Measurements from ENCODE around the gene ACTA2.

ACTA2 gene

DNA sequence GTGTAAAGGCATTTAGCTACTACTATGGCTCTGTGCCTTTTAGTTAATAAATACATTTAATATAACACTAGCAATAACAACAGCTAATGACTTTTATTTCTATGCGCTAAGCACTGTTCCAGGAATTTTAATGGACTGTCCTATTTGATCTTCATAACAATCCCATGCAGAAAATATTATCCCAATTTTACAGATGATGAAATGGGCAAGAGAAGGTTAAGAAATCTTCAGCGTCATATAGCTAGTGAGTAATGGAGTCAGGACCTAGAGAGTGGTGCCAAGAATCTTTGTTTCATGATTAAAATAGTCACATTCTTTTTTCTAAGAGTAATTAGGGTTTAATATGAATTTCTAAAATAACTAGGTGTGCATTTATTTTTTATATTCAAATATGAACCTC, 32.4 kb downstream of the ACTA2 start:
- no peak for DNase-seq (ENCODE audit: low spot score)

GRCh38 chr10:88919041-88919440, 33.5 kb downstream of the ACTA2 start:
- DNase-seq (ENCODE audit: low spot score): no peak

- no peak for DNase-seq (ENCODE audit: low spot score)
Measured at GRCh38 chr10:88918191-88918905, 34.2 kb downstream of the ACTA2 start.

GRCh38 chr10:88916986-88917385, 35.6 kb downstream of the ACTA2 start:
- DNase-seq (ENCODE audit: low spot score): no peak

GRCh38 chr10:88916231-88916630, 36.3 kb downstream of the ACTA2 start:
- DNase-seq (ENCODE audit: low spot score): no peak

GRCh38 chr10:88915781-88916180, 36.8 kb downstream of the ACTA2 start:
- no peak for DNase-seq (ENCODE audit: low spot score)

DNA sequence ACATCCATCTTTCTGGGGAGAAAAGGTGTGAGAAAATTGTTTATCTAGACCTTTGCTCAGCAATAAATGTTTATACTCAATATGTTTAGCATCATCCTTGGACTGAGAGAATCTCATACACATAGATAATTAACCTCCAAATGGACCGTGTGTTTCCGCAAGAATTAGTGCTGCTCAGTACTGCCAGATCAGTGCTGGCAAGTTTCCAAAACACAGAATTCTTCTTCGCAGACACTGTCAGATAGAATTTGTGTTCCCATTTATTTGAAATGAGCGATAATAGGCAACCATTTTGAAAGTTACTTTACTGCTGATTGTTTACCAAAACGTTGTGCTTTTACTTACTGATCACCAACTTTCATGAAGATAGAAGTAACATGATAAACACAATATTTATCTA, 38.8 kb downstream of the ACTA2 start:
- no peak for DNase-seq (ENCODE audit: low spot score)

DNA sequence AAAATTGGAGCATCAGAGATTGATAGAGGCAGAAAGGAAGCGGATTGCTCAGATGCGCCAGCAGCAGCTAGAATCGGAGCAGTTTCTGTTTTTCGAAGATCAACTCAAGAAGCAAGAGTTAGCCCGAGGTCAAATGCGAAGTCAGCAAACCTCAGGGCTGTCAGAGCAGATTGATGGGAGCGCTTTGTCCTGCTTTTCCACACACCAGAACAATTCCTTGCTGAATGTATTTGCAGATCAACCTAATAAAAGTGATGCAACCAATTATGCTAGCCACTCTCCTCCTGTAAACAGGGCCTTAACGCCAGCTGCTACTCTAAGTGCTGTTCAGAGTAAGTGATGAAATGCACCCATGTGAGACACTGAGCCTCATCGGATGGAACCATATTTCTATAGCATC, 39.4 kb downstream of the ACTA2 start:
- DNase-seq (ENCODE audit: low spot score): no peak

DNA sequence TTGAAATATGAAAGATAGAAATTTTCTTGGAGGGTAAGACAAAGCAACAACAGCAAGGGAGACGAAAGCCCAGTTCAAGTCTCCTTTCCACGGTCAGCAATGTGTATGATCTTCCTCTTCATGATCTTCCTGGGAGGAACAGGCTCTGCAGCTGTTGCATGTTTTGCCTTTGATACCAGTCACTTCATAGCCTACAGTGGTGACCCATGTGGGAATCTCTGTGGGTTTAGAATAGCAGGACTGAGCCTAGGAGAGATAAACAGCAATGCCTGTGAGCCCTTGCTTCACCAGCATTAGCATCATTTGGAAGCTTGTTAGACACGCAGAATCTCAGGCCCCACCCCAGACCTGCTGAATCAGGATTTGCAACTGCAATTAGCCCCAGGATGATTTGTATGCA, 40.7 kb downstream of the ACTA2 start:
- DNase-seq (ENCODE audit: low spot score): no peak

DNA sequence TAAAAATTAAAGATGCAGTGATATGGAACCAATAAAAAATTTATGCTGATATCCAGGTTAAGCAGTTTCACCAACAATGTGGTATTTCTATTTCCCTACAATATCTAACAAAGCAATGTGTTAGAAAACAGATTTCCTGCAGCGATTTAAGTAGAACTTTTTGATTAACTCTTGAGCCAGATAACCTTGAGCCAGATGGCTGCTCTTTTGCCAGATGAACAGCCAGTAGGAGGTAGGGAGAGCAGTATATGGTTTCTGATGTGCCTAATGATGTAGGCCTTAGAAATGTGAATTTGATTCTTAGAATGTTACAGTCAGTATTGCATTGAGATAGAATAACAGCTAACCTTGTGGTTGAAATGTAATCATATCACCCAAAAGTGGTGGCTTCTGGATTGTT, 41.5 kb downstream of the ACTA2 start:
- DNase-seq (ENCODE audit: low spot score): no peak

DNA sequence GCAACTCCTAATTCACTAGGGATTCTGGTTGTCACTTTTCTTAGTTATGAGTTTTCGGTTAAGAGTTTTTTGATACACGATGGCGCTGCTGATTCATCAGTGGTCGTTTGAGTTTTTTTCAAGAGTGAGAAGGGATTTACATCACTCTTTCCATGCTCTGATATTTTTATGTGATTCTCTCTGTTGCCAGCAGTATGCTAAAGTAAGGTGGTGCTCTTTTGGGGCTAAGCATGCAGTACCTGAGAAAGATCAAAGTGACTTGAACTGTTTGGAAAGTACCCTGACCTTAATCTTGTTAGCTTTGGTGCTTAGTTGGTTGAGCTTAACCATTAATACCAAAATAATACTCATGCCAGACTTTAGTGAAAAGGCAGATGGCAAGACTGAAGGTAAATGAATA, 44.4 kb downstream of the ACTA2 start:
- DNase-seq (ENCODE audit: low spot score): no peak

DNA sequence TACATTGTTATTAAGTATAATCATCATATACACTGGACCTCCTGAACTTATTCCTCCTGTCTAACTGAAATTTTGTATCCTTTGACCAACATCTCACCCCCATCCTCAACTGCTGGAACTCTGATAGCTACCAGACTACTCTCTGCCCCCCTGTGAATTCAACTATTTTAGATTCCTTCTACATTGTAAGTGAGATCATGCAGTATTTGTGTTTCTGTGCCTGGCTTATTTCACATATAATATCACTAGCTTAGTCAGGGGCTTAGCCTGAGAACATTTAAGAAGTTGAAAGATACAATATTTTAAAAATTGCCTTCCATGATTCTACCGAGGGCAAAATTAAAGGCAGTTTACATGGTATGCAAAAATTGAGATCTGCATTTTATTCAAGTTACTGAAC, 45.7 kb downstream of the ACTA2 start:
- DNase-seq (ENCODE audit: low spot score): no peak

DNA sequence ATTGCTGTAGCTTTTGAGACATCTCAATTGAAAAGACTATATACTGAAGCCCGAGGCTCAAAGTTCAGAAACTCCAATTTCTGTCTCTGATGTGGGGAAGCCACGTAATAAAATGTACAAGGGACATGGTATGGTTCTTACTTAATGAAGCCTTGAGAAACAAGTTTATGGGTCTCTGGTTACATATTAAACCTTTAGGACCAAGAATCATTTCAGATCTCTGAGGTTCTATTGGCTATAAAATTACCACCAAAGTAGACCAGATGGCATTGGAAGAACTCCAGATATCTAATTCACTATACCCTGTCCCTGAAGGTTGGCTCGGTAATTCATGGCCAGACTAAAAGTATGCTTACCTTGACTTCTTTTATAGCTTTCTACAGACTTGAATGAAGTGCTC, 48.9 kb downstream of the ACTA2 start:
- DNase-seq (ENCODE audit: low spot score): no peak

GRCh38 chr10:88901984-88902789, 50.4 kb downstream of the ACTA2 start:
- DNase-seq (ENCODE audit: low spot score): no peak

- DNase-seq (ENCODE audit: low spot score): no peak
Measured at GRCh38 chr10:88901206-88901983, 51.2 kb downstream of the ACTA2 start.

DNA sequence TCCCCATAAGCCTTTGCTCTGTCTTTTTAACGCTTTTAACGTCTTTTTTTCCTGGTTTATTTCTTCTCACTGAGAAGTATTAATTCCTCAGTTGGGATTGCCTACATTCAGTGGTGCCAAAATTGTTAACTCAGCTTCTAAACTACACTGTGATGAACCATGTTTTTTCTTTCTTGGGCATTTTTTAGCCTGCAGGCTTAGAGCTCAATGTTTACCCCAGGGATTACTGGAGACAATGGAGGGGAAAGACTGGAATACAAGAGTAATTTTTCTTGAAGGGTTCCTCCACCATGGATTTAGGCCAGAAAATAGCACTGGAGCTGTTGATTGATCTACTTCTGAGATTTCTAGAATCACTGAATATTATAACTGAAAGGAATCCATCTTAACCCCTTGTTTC, 52.7 kb downstream of the ACTA2 start:
- DNase-seq (ENCODE audit: low spot score): no peak

- no peak for DNase-seq (ENCODE audit: low spot score)
Measured at GRCh38 chr10:88898727-88899126, 53.8 kb downstream of the ACTA2 start.

- DNase-seq (ENCODE audit: low spot score): no peak
Measured at GRCh38 chr10:88896994-88897853, 55.3 kb downstream of the ACTA2 start.

DNA sequence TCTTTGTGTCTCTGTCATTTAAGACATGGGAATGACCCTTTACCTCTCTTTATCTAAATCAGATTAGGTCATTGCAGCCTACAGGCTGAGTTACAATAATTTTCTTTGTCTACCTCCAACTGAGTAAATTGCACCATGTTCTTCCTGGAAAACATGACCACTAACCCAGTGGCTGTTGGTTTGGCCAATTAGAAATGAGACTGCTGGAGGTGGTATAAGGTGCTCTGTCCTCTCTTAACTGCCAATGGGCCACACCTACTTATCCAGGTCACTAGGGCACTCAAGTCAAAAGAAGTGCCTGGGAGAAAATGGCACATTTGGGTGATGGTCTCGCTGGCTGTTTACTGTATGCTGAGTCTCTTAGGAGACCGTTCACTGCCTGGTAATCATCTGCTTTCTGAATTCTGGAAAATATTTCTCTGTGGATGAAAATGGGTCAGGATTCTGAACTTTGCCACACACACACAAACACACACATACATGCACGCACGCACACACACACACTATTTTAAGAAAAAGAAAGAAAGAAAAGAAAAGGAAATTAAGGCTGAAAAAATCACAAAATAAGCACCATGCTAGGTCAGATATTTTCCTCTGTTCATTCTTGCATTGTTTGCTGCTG, 56.1 kb downstream of the ACTA2 start:
- DNase-seq (ENCODE audit: low spot score): no peak

- no peak for DNase-seq (ENCODE audit: low spot score)
Measured at GRCh38 chr10:88895250-88895649, 57.3 kb downstream of the ACTA2 start.

DNA sequence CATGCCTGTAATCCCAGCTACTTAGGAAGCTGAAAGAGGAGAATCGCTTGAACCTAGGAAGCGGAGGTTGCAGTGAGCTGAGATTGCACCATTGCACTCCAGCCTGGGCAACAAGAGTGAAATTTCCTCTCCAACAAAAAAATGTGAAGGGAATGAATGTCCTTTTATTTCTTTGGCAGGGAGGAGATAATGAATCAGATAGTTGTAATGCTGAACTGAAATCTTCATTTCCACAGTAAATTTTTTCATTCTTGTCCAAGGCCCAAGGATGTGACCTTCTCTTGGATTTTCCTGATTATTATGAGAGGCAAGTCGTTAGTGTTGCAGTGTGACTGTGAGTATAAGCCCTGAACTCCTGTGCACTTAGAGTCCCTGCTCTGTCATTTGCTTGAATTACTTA, 59.0 kb downstream of the ACTA2 start:
- no peak for DNase-seq (ENCODE audit: low spot score)

Measured in hematopoietic multipotent progenitor cell treated with erythropoietin and hydrocortisone succinate and interleukin-3 and kit ligand, for 17 days (in vitro differentiated cells).